PC-9 (cell line): ENCODE results near the gene SART3. TPM values are rescaled to one million over a fixed set of nuclear protein-coding genes. Genes with fewer than 3 reads are reported as not detected.

ENCODE experiments used
- BruUV-seq: library from RNA; stranded (reverse); fragments of 400-500 nt; replicated peaks from 2 replicates; lab custom pipeline; 2021; lab: Mats Ljungman, UMichigan
- CTCF ChIA-PET: fragments of 300-600 bp; sonication (Branson Sonifier 250); formaldehyde crosslinking; loops from one replicate; lab custom pipeline; 2022; ENCODE audit warnings: antibody characterized with exemption; lab: Charles Lee
- POLR2A ChIA-PET: fragments of 300-600 bp; sonication (Branson Sonifier 250); formaldehyde crosslinking; loops from one replicate; lab custom pipeline; 2022; ENCODE audit warnings: antibody characterized with exemption; ENCODE audit not compliant: unreplicated experiment; lab: Charles Lee
- DNase-seq, 2 experiments: peaks; one replicate each; pipeline versions ENCODE4 v3.0.0 to v3.0.0-alpha.2; 2015 to 2022; ENCODE audit warnings: mixed read lengths in 1 of 2
- H2AFZ ChIP-seq: fragments of 200-600 bp; sonication (generic); 2 replicates; pipeline ENCODE4 v1.8.1; 2017; ENCODE audit warnings: antibody characterized with exemption
- H3F3A ChIP-seq: fragments of 200-600 bp; sonication (generic); 2 replicates; pipeline ENCODE4 v1.8.1; 2017; ENCODE audit warnings: antibody characterized with exemption, mild to moderate bottlenecking, low read depth; ENCODE audit not compliant: insufficient read depth
- H3K27ac ChIP-seq: fragments of 200-600 bp; sonication (generic); 2 replicates; pipeline ENCODE4 v1.6.1; 2016; ENCODE audit warnings: mixed run types
- H3K27me3 ChIP-seq: fragments of 200-600 bp; sonication (generic); 2 replicates; pipeline ENCODE4 v1.6.1; 2016; ENCODE audit warnings: low read depth, mixed run types; ENCODE audit not compliant: insufficient read depth
- H3K36me3 ChIP-seq: fragments of 200-600 bp; sonication (generic); 2 replicates; pipeline ENCODE4 v1.6.1; 2016; ENCODE audit warnings: low read depth, mixed run types
- H3K4me1 ChIP-seq: fragments of 200-600 bp; sonication (generic); replicated peaks from 2 replicates; pipeline ENCODE4 v1.6.1; 2016; ENCODE audit warnings: mixed run types; ENCODE audit not compliant: insufficient read depth
- H3K4me2 ChIP-seq: fragments of 200-600 bp; sonication (generic); 2 replicates; pipeline ENCODE4 v1.6.1; 2017; ENCODE audit warnings: mixed run types
- H3K4me3 ChIP-seq: fragments of 200-600 bp; sonication (generic); 2 replicates; pipeline ENCODE4 v1.6.1; 2016; ENCODE audit warnings: mixed run types
- H3K79me2 ChIP-seq: fragments of 200-600 bp; sonication (generic); 2 replicates; pipeline ENCODE4 v1.6.1; 2017; ENCODE audit warnings: low read depth, mixed run types
- H3K9me2 ChIP-seq: fragments of 200-600 bp; sonication (generic); 2 replicates; pipeline ENCODE4 v1.8.1; 2017; ENCODE audit warnings: mild to moderate bottlenecking; ENCODE audit not compliant: insufficient read depth
- H3K9me3 ChIP-seq: fragments of 200-600 bp; sonication (generic); 2 replicates; pipeline ENCODE4 v1.8.1; 2016; ENCODE audit warnings: low read depth; ENCODE audit not compliant: insufficient read depth
- H4K20me1 ChIP-seq: fragments of 200-600 bp; sonication (generic); 2 replicates; pipeline ENCODE4 v1.8.1; 2017; ENCODE audit not compliant: insufficient read depth
- EZH2 ChIP-seq: fragments of 200-600 bp; sonication (generic); IDR thresholded peaks from 2 replicates; pipeline ENCODE4 v1.8.0; 2017; ENCODE audit warnings: antibody characterized with exemption, low read depth
- intact Hi-C: fragments of 100-400 bp; cut with micrococcal nuclease; formaldehyde crosslinking; loops from one replicate; pipeline ENCODE4 v1.10.0; 2022; ENCODE audit not compliant: unreplicated experiment
- total RNA-seq: library from RNA; stranded (reverse); gene quantifications from 2 replicates; pipeline ENCODE4 v1.2.3, GENCODE V29; 2021
- TF ChIP-seq, protein P1 (sequence below): fragments of 200-600 bp; sonication (generic); conservative IDR thresholded peaks from 2 replicates; pipeline ENCODE4 v1.6.1; 2017; ENCODE audit warnings: mixed run types, antibody characterized with exemption, mild to moderate bottlenecking, moderate library complexity

Gene SART3
- total RNA-seq, 1 experiment from 2014 or later: 49.3 TPM

DNA sequence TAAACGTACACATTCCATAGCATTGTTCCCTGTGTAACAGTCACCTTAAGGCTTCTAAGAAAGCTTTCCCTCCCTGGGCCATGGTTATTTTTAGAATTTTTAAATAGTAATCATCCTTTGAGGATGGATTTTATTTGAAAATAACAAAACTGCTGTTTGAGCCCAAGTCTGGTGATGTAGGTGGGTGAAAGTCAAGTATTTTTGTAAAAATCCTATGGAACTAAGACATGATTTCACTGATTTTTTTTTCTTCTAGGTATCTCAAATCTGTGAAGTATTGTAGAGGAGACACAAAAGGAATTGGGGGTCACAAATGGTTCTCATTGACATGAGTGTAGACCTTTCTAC, 2.8 kb upstream of the SART3 start:
- peak overlapping the region; percentile 86 for H3K4me2 ChIP-seq

GRCh38 chr12:108563136-108563803, 2.3 kb upstream of the SART3 start:
- Histone ChIP-seq H3K4me2 (peak overlapping the region; percentile 86), H3F3A (peaks cover 24% of the 10 kb centered on the region), H3K4me1 (peaks cover 28% of the 10 kb centered on the region), H3K4me3 (peak overlapping the region; percentile 72), H2AFZ (peak overlapping the region; percentile 89), H3K9me2 (no peaks in the 10 kb centered on the region), H3K9me3 (no peaks in the 10 kb centered on the region), H3K79me2 (peaks cover 48% of the 10 kb centered on the region), H3K27ac (peak overlapping the region; percentile 64), H4K20me1 (peaks cover 15% of the 10 kb centered on the region), H3K36me3 (peaks cover 29% of the 10 kb centered on the region), H3K27me3 (no peaks in the 10 kb centered on the region)
- intact Hi-C loops: loop anchor here (1.0 to 10.0 kb wide), 8 partner anchors 55 to 822 kb away; partner anchors contain the start of genes ALKBH2 and SSH1
- POLR2A ChIA-PET: no interaction called here
- CTCF ChIA-PET: no interaction called here
- TF ChIP-seq EZH2: no peak
- TF ChIP-seq, protein P1, sequence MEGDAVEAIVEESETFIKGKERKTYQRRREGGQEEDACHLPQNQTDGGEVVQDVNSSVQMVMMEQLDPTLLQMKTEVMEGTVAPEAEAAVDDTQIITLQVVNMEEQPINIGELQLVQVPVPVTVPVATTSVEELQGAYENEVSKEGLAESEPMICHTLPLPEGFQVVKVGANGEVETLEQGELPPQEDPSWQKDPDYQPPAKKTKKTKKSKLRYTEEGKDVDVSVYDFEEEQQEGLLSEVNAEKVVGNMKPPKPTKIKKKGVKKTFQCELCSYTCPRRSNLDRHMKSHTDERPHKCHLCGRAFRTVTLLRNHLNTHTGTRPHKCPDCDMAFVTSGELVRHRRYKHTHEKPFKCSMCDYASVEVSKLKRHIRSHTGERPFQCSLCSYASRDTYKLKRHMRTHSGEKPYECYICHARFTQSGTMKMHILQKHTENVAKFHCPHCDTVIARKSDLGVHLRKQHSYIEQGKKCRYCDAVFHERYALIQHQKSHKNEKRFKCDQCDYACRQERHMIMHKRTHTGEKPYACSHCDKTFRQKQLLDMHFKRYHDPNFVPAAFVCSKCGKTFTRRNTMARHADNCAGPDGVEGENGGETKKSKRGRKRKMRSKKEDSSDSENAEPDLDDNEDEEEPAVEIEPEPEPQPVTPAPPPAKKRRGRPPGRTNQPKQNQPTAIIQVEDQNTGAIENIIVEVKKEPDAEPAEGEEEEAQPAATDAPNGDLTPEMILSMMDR: peak; percentile 87
- TSS peak; percentile 40 for BruUV-seq
- peak; percentile 82 to 84 for DNase-seq

More for the DNA sequence above, 2.8 kb upstream of the SART3 start:
- Histone ChIP-seq H3F3A (peaks cover 26% of the 10 kb centered on the region), H4K20me1 (peaks cover 10% of the 10 kb centered on the region), H3K27ac (peak overlapping the region; percentile 64), H2AFZ (no peak overlapping the region), H3K79me2 (peaks cover 43% of the 10 kb centered on the region), H3K9me2 (no peaks in the 10 kb centered on the region), H3K4me1 (peaks cover 28% of the 10 kb centered on the region), H3K27me3 (no peaks in the 10 kb centered on the region), H3K9me3 (no peaks in the 10 kb centered on the region), H3K4me3 (peak overlapping the region; percentile 72; the same call in 1 of the 2 replicates), H3K36me3 (peaks cover 31% of the 10 kb centered on the region)
- ChIA-PET POLR2A (no interaction called here), CTCF (interaction anchor here (0.6 kb wide), 1 partner anchor 97 kb away, joined by 3 read pairs; no protein-coding TSS in a partner anchor)
- intact Hi-C loops: loop anchor here (1.0 to 10.0 kb wide), 8 partner anchors 55 to 822 kb away; partner anchors contain the start of genes ALKBH2 and SSH1
- TF ChIP-seq, protein P1: 0 out of 2 replicates have a peak, but pooled peaks have one; percentile 31
- no peak for TF ChIP-seq EZH2
- DNase-seq: no peak
- BruUV-seq: no TSS peak

GRCh38 chr12:108562348-108563135, 1.6 kb upstream of the SART3 start, which contains the start of gene ISCU:
ISCU (plus strand) TSS chr12:108562596; CDS start chr12:108562623, 27 bp downstream.
- intact Hi-C loops: loop anchor here (1.0 to 10.0 kb wide), 8 partner anchors 56 to 823 kb away; partner anchors contain the start of genes ALKBH2 and SSH1
- Histone ChIP-seq H3K27ac (peak within 1 kb of the TSS; percentile 85), H2AFZ (peak within 1 kb of the TSS; percentile 93), H3K9me3 (no peaks in the 10 kb centered on the region), H4K20me1 (peaks cover 22% of the 10 kb centered on the region), H3K36me3 (peaks cover 22% of the 10 kb centered on the region), H3K27me3 (no peaks in the 10 kb centered on the region), H3K4me2 (peak within 1 kb of the TSS; percentile 87), H3K9me2 (no peaks in the 10 kb centered on the region), H3K4me1 (peaks cover 28% of the 10 kb centered on the region), H3F3A (peaks cover 24% of the 10 kb centered on the region), H3K4me3 (peak within 1 kb of the TSS; percentile 72), H3K79me2 (peaks cover 55% of the 10 kb centered on the region)
- TF ChIP-seq EZH2: no peak
- TF ChIP-seq, protein P1: no peak
- peak; percentile 87 to 98 for DNase-seq
- POLR2A ChIA-PET: interaction anchor here (0.5 to 0.7 kb wide), 8 partner anchors 68 to 1399 kb away, joined by 3 to 35 read pairs (median 4); partner anchors contain the start of gene SSH1
- CTCF ChIA-PET: no interaction called here
- BruUV-seq: no TSS peak
